HG03520 (cell line): Measurements from ENCODE around the gene ACACB.

Source experiments
- ATAC-seq: cut with Tn5 transposase; IDR thresholded peaks from one replicate; pipeline ENCODE4 v1.9.1; 2021; ENCODE audit warnings: mild to moderate bottlenecking, moderate library complexity; ENCODE audit not compliant: unreplicated experiment

The ACACB gene

GRCh38 chr12:109247831-109248654, 131.7 kb downstream of the ACACB start:
- no peak for ATAC-seq

GRCh38 chr12:109250523-109250922, 134.1 kb downstream of the ACACB start:
- no peak for ATAC-seq

GRCh38 chr12:109252799-109253198, 136.4 kb downstream of the ACACB start:
- no peak for ATAC-seq

- ATAC-seq = no peak
Observed at GRCh38 chr12:109253913-109254544, 137.6 kb downstream of the ACACB start.

- no peak for ATAC-seq
Observed at GRCh38 chr12:109255377-109255776, 139.0 kb downstream of the ACACB start.

GRCh38 chr12:109256011-109256410, 139.6 kb downstream of the ACACB start:
- no peak for ATAC-seq

- no peak for ATAC-seq
Observed at GRCh38 chr12:109258201-109258600, 141.8 kb downstream of the ACACB start.

GRCh38 chr12:109258607-109259544, 142.5 kb downstream of the ACACB start:
- ATAC-seq = no peak

GRCh38 chr12:109259545-109259895, 143.1 kb downstream of the ACACB start:
- ATAC-seq = no peak

- no peak for ATAC-seq
Observed at GRCh38 chr12:109261087-109261486, 144.7 kb downstream of the ACACB start.

GRCh38 chr12:109261939-109262338, 145.6 kb downstream of the ACACB start:
- ATAC-seq = no peak

GRCh38 chr12:109263439-109263838, 147.1 kb downstream of the ACACB start:
- no peak for ATAC-seq

- ATAC-seq = no peak
Observed at GRCh38 chr12:109264095-109264942, 147.9 kb downstream of the ACACB start.

GRCh38 chr12:109264943-109265650, 148.7 kb downstream of the ACACB start:
- no peak for ATAC-seq

- no peak for ATAC-seq
Observed at GRCh38 chr12:109266106-109266879, 149.9 kb downstream of the ACACB start.

GRCh38 chr12:109267361-109267760, 151.0 kb downstream of the ACACB start:
- no peak for ATAC-seq

- ATAC-seq = no peak
Observed at GRCh38 chr12:109268896-109269295, 152.5 kb downstream of the ACACB start.

GRCh38 chr12:109269428-109269827, 153.0 kb downstream of the ACACB start:
- no peak for ATAC-seq

GRCh38 chr12:109270494-109270893, 154.1 kb downstream of the ACACB start:
- ATAC-seq = no peak
